Ovary (tissue), 3 donors: ENCODE measurements around the gene CTNNA3.
"Not testable (repeated sequence)": the region's sequence is repeated elsewhere in the genome, so short reads cannot be mapped to it uniquely, and the experiment has no call there.

Experiments used
- CTCF ChIP-seq, 3 donors: fragments of 450-650 bp in 2 of 3; fragments of 200-600 bp in 1 of 3; IDR thresholded peaks; one replicate each; pipeline versions ENCODE4 v1.5.1 to v1.8.0; 2016 to 2022; ENCODE audit warnings: antibody characterized with exemption in 3 of 3, mild to moderate bottlenecking in 1 of 3
- EP300 ChIP-seq: sonication (generic); formaldehyde crosslinking; IDR thresholded peaks from one replicate; pipeline ENCODE4 v1.6.1; 2017; ENCODE audit warnings: antibody characterized with exemption
- donor health status: DM: no; HTN: no; CAD: no.

GRCh38 chr10:67230680-67231500 lies 465.1 kb downstream of the CTNNA3 start:
- TF ChIP-seq CTCF (IDR thresholded peaks at IDR 0.05); EP300: not testable (repeated sequence)
